MM.1S (cell line): ENCODE data around the gene MUC13.

ENCODE experiments used
- CTCF ChIP-seq: fragments of 300-600 bp; sonication (generic); IDR thresholded peaks from 2 replicates; pipeline ENCODE4 v1.5.1; 2016; ENCODE audit warnings: antibody characterized with exemption, low read length, mixed read lengths
- EZH2 ChIP-seq: fragments of 300-600 bp; sonication (generic); optimal IDR thresholded peaks from 2 replicates; pipeline ENCODE3; 2017; ENCODE audit warnings: low read depth, mild to moderate bottlenecking, antibody characterized with exemption, low read length, mixed read lengths
- EZH2phosphoT487 ChIP-seq: fragments of 300-600 bp; sonication (generic); IDR thresholded peaks from 2 replicates; pipeline ENCODE4 v1.6.1; 2018; ENCODE audit warnings: antibody characterized with exemption, low read length

- TF ChIP-seq EZH2 (no peak), CTCF (no peak), EZH2phosphoT487 (no peak)
Measured at GRCh38 chr3:124939661-124940060, 5.1 kb upstream of the MUC13 start.
